DND-41 (cell line): ENCODE results near the gene ADCK2.

Source experiments
- CTCF ChIP-seq: IDR thresholded peaks from 2 replicates; pipeline ENCODE4 v1.5.1; 2012; ENCODE audit warnings: borderline replicate concordance, low read length, moderate library complexity, mild to moderate bottlenecking; ENCODE audit not compliant: poor library complexity, severe bottlenecking; ENCODE audit errors: extremely low read depth
- EZH2 ChIP-seq: IDR thresholded peaks from 3 replicates; pipeline ENCODE4 v1.6.1; 2012; ENCODE audit warnings: borderline replicate concordance, low read depth, mild to moderate bottlenecking, moderate library complexity, low read length, inconsistent platforms; ENCODE audit not compliant: severe bottlenecking

GRCh38 chr7:140738280-140738679 lies 65.5 kb downstream of the ADCK2 start:
- TF ChIP-seq CTCF (no peak), EZH2 (no peak)
